DMS114 treated with DMSO at 0.1 percent for 48 hours (cell line): ENCODE measurements around the gene MRRF.
A peak's percentile ranks its signal among the peaks of the same experiment; 100 is the strongest.

Source experiments
- DNase-seq: peaks from one replicate; lab custom pipeline; 2025; ENCODE audit not compliant: unreplicated experiment; lab: John Stamatoyannopoulos, UW

MRRF gene

DNA sequence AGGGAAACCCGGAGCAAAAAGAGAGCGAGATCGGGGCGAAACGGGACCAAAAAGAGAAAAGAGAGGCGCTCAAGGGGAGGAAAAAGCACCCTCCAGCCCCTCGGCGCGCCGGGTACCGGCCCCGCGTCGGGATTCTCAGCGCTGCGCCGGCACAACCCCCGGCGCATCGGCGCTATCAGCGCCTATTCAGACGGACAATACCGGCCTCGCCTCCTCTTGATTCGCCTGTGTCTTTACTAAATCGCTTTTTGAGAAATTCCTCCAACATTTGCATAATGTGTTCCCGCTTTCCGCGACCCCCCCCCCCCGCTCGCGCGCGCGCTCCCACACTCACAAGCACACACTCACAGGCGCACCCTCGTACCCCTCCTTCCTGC is 36.5 kb upstream of the MRRF start:
- no peak for DNase-seq

DNA sequence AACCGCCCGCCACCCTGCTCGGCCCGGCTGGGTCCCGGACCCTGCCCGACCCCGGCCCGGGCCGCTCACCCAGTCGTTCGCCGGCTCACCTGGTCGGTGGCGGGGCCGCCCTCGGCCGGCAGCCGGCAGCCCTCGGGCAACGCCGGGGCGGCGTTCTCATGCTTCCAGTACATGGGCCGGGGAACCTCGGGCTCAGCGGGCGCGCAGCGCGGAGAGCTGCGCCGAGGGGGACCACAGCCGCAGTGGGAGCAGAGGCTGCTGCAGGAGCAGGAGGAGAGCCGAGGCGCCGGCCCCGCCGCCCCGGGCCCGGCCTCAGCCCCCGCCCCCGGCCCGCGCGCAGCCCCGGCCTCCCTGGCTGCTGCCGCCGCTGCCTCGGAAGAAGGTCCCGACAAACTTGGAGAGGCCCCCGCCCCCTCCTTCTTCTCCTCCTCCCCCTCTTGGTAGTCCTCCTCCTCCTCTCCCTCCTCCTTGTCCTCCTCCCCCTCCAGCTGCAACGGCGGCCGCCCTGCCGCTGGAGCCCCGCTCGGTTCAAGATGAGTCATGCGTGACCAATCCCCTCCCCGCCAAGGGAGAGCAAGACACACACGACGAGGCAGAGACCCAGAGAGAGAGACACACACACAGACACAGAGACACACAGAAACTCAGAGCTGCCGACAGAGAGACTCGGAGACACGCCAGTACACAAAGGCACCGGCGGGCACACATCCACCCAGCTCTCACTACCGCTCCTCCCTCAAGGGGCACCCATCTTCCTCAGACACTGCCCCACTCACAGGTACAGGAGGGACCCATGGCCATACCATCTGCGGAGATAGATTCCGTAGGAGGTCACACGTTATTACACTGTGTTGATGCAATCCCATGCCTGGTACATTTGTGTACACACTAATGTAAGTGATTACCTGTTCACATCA is 35.9 kb upstream of the MRRF start, which contains the start of gene LHX6:
TSS of gene LHX6 (minus strand) at position 390 of the 917 bp plus-strand sequence. CDS start at position 173, 217 bp downstream.
- DNase-seq: no peak

GRCh38 chr9:122229485-122229837 is 35.2 kb upstream of the MRRF start:
- DNase-seq: no peak

GRCh38 chr9:122232796-122233306 is 31.8 kb upstream of the MRRF start:
- DNase-seq: no peak

- no peak for DNase-seq
Observed at GRCh38 chr9:122234022-122234748, 30.5 kb upstream of the MRRF start.

DNA sequence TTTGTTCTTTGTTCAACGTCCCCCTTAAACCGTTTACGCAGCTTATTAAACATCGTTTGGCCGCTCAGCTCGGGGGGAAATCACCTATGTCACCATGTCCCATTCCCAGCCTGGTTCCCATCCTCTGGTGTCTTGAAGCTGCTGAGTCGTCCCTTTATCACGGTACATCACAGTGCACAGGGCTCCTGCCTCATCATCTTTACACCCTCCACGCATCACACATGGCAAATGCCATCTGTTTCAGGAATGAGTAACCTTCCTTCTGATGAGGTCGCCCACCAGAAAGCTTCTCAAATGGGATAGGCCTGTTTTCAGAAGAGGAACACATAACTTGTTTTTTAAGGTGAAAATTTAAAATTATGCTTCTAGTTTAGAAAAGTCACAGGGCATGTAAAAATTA is 28.0 kb upstream of the MRRF start:
- DNase-seq: no peak

GRCh38 chr9:122239722-122240121 is 25.0 kb upstream of the MRRF start:
- no peak for DNase-seq

DNA sequence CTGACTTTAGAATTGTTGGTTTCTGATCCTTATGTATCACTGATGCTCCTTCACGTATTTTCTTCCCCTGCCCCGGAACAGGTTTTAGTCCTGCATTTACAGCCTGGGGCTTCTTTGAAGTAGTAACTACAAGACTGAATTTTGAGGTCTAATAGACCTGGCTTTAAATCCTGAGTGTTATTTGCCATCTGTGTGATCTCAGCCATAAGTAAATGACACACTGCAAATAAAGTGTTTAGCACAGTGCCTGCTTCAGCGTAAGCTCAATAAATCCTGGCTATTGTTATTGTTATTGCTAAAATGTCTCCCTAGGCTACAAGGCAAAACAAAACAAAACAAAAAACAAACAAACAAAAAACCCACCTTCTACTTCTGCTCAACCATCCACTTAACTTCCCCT is 20.3 kb upstream of the MRRF start:
- no peak for DNase-seq

DNA sequence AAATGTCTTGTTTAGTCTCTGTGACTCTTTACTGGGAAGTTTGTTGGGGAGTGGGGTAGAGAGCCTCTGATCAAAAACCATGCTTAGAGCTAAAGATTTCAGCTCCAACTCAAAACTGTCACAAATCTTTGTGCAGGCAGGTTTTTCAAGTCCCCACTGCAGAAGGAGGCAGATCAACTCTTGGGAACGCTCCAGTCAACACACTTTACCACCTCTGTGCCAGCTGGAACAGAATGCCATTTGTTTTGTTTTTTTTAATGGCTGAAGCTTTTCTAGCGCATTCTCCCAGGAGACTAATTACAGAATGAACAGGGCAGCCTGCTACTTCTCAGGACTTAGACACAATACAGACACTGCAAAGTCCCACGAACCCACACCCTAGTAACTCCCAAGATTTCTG is 18.0 kb upstream of the MRRF start:
- no peak for DNase-seq

DNA sequence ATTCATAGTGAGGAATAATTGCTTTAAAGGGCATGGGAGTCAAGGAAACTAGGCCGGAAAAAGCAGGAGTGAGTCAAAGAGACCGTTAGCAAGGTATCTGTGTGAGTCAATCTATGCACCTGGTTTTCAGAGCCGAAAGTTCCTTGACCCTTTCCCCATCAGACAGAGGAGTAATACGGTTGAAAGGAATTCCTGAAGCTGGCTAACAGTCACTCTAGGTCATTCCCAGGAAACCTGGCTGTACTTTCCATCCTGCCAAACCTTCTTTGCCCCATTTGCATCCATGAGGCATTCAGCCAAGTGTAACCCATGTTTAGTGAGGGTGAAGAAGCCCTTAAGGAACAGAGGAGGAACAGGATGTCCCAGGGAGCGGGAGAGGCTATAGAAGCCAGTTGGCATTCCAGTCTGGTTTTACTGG is 16.2 kb upstream of the MRRF start:
- no peak for DNase-seq

DNA sequence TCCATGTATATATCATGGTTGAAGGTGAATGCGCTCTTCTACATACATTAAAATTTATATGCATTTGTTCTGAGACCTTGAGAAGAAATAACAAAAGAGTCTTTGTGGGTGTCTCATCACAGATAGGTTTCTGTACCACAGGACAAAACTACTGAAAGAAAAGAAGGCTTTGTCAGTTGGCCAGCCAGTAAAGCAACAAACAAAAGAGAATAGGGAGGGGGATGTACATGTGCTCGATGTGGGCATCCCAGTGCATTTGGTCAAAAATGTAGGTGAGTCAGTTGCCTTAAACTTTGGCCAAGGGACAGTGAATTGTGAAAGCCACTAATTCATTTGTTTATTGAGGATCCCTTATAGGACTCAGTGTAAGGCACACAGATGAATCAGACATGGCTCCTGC is 13.3 kb upstream of the MRRF start:
- DNase-seq: no peak

DNA sequence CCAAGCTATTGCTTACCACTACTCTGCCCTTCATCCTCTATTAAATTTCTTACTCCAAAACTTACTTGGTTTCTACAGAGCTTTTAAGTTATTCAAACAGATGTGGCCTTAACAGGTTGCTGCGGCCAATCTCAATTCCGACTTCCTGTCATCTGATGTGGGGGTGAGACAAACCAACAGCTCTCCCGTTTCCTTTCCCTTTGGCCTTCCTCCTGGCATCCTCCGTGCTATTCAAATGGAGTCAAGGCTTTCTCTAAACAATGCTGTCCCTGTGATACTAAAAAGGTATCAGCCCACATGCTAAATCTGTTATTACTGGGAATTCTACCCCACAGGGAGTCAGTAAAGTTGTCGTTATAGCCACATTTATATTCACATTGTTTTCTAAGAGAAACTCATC is 11.9 kb upstream of the MRRF start:
- DNase-seq: no peak

- DNase-seq: no peak
Observed at GRCh38 chr9:122254761-122255160, 9.9 kb upstream of the MRRF start.

DNA sequence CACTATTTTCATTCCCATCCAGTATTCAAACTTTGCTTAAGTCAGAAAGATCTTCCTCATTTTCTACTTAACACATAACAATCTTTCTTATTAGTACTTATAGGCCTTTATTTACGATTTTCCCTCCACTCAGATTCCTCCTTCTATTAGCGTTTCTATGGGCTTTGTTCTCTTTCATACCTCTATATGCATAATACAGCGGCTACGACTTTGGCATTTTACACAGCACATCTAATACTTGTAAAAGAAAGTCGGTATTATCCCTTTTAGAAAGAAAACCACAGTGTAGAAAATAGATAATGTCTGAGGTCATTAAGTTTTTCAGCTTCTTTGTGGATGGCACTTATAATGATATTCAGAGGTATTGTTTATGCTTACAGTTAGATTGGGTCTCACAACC is 8.5 kb upstream of the MRRF start:
- DNase-seq: no peak

DNA sequence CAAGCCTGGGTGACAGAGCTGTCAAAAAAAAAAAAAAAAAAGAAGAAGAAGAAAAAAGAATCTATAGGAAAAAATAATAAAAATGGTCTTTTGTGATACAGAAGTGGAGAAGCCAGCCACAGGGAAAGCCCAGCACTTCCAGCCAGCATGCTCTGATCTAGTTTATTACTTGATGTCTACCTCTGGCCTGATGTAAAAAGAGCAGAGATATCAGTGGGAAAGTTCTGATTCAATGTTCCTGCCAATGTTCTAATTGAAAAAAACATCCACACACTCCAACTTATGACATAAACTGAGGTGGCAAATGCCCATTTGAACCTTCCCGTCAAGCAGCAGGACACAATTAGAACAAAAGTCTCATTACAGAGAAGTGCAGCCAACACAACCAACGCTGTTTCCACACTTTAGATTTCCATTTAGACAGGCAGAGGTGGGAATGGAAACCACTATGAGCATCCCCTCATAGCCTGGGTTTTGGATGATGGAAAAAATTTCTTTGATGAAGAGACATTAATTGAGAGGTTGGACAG is 5.7 kb upstream of the MRRF start:
- DNase-seq: no peak

- no peak for DNase-seq
Observed at GRCh38 chr9:122261469-122261881, 3.2 kb upstream of the MRRF start.

DNA sequence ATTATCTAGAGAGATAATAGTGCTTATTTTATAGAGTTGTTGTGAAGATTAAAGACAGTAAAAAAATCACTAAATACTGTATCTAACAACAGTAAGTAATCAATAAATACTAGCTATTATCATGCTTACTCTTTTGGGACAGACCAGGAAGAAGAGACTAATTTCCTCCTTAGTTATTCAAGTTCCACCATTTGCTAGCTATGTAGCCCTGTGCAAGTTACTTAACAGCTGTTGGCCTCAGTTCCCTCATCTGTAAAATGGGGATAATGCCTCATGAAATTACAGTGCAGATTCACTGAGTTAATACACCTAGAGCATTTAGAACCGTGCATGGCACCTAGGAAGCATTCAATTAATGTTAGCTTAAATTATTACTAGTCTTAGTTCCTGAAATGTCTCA is 2.6 kb upstream of the MRRF start:
- DNase-seq: no peak

DNA sequence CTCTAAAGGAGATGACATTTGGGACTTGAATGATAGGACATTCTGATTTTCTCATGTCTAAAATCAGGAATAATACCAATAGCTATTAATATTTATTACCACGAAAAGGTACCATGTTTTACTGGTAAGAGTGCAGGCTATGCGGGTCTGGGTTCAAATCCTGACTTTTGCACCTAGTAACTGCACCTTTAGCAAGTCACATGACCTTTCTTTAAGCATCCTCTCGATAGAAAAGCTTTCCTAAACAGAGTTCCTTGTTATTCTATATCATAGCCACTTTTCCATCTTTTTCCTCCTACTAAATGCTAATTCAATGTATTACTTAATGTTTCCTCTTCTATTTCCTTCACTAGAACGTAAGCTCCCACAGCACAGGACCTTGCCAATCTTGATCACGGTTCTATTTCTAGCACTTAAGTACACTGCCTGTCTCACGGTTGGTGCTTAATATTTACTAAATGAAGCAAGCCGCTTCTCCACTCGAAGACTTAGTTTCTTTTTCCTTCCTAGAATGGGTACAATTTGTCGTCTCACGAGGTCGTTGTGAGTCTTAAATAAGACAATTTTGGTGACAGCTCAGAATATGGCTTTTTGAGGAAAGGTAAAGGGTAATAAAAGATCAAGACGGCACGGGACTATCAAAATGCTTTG is 858 bp upstream of the MRRF start:
- no peak for DNase-seq

DNA sequence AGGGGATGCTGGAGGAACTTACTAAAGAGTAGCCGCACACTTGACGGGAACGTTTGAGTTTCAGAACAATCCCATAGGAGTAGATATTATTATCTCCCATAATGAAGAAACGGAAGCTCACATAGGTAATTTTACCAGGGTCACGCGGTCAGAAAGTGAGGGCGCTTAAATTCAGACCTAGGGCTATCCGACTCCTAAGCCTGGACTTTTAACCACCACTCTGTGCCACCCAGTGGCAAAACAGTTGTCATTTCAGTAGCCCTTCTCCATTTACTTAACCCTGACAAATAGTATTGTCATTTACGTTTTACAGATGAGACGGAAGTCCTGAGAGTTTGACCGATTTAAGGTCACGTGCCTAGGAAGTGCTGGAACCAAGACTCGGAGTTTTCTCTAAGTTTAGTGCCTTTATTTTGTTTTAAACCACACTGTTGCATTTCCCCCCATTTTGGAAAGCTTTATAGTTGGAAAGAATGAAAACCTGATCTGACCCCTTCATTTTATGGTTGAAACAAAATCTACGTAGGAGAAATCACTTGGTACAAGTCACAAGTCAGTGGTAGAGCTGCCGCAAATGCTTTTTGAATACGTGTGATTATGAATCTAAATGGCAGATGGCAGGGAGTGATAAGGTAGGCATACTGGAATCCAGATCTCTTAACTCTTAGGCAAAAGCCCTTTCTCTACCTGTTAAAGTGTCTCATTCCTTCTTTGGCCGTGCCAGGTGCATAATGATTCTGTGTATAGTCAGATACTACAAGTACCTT is 650 bp downstream of the MRRF start:
- DNase-seq: peak; percentile 12

GRCh38 chr9:122268041-122268814 is 3.5 kb downstream of the MRRF start:
- DNase-seq: no peak
